B cell (primary cell): Measurements from ENCODE around the gene GPR152. TPM values are rescaled to one million over a fixed set of nuclear protein-coding genes. Genes with fewer than 3 reads are reported as not detected.

ENCODE experiments used
- ATAC-seq: fragments of 200-7000 bp; cut with Tn5 transposase; one replicate; pipeline ENCODE4 v1.10.0; 2021; ENCODE audit warnings: low read depth, mild to moderate bottlenecking, moderate number of reproducible peaks, moderate library complexity
- CTCF ChIA-PET: fragments of 350-600 bp; sonication (Branson Sonifier 250); formaldehyde crosslinking; loops from one replicate; lab custom pipeline; 2021; ENCODE audit warnings: antibody characterized with exemption, inconsistent platforms; lab: Charles Lee
- POLR2A ChIA-PET: fragments of 350-600 bp; sonication (Branson Sonifier 250); formaldehyde crosslinking; loops from one replicate; lab custom pipeline; 2021; ENCODE audit warnings: antibody characterized with exemption; lab: Charles Lee
- DNase-seq: peaks from one replicate; pipeline ENCODE4 v3.0.0; 2013
- H2AFZ ChIP-seq: 2 replicates; pipeline ENCODE4 v1.6.1; 2012; ENCODE audit warnings: mild to moderate bottlenecking, low read depth, low read length; ENCODE audit not compliant: insufficient read depth, poor library complexity, severe bottlenecking
- H3K27ac ChIP-seq, 2 donors: 1 replicate in 1 of 2; 2 replicates in 1 of 2; pipeline ENCODE4 v1.5.1; 2012 to 2013; ENCODE audit warnings: low read length in 2 of 2, mild to moderate bottlenecking in 2 of 2, moderate library complexity in 1 of 2
- H3K27me3 ChIP-seq, 4 experiments: fragments of 200-600 bp in 1 of 4; sonication (generic) in 1 of 4; replicated peaks in 1 of 4; 1 replicate in 2 of 4; 2 replicates in 2 of 4; pipeline versions ENCODE4 v1.6.1 to v1.7.0; 2013 to 2016; ENCODE audit warnings: low read length in 3 of 4, mild to moderate bottlenecking in 2 of 4, mixed read lengths in 1 of 4, moderate library complexity in 1 of 4; ENCODE audit not compliant: insufficient read depth in 4 of 4, control insufficient read depth in 3 of 4; ENCODE audit errors: control extremely low read depth in 1 of 4
- H3K36me3 ChIP-seq, 2 experiments: replicated peaks in 1 of 2; 1 replicate in 1 of 2; 2 replicates in 1 of 2; pipeline versions ENCODE4 v1.6.1 to v1.7.1; 2013; ENCODE audit warnings: low read length in 1 of 2; ENCODE audit not compliant: insufficient read depth in 2 of 2, control insufficient read depth in 1 of 2; ENCODE audit errors: control extremely low read depth in 1 of 2, extremely low read depth in 1 of 2
- H3K4me1 ChIP-seq, 2 donors: fragments of 200-600 bp in 1 of 2; sonication (generic) in 1 of 2; 1 replicate in 1 of 2; 2 replicates in 1 of 2; pipeline versions ENCODE4 v1.5.1 to v1.6.1; 2013 to 2017; ENCODE audit warnings: low read length in 2 of 2; ENCODE audit not compliant: control insufficient read depth in 2 of 2, insufficient read depth in 2 of 2
- H3K4me2 ChIP-seq: replicated peaks from 2 replicates; pipeline ENCODE3; 2012; ENCODE audit warnings: mild to moderate bottlenecking, low read depth, low read length; ENCODE audit not compliant: poor library complexity, severe bottlenecking
- H3K4me3 ChIP-seq, 5 experiments: fragments of 200-600 bp in 1 of 5; sonication (generic) in 1 of 5; 1 replicate in 3 of 5; 2 replicates in 2 of 5; pipeline versions ENCODE4 v1.5.1 to v1.7.0; 2011 to 2016; ENCODE audit warnings: low read length in 4 of 5, mild to moderate bottlenecking in 4 of 5, low read depth in 2 of 5, control low read depth in 1 of 5, moderate library complexity in 1 of 5; ENCODE audit not compliant: insufficient read depth in 1 of 5; ENCODE audit errors: control extremely low read depth in 1 of 5, extremely low read depth in 1 of 5
- H3K79me2 ChIP-seq: fragments of 200-600 bp; sonication (generic); one replicate; pipeline ENCODE4 v1.6.0; 2016; ENCODE audit warnings: low read length; ENCODE audit not compliant: control insufficient read depth, insufficient read depth
- H3K9ac ChIP-seq: fragments of 200-600 bp; sonication (generic); 2 replicates; pipeline ENCODE4 v1.6.1; 2017; ENCODE audit warnings: mild to moderate bottlenecking, low read length, moderate library complexity
- H3K9me3 ChIP-seq, 3 donors: one replicate each; pipeline versions ENCODE4 v1.6.1 to v1.7.1; 2013; ENCODE audit warnings: low read length in 2 of 3; ENCODE audit not compliant: control insufficient read depth in 2 of 3, insufficient read depth in 1 of 3; ENCODE audit errors: control extremely low read depth in 1 of 3
- H4K20me1 ChIP-seq: 2 replicates; pipeline ENCODE4 v1.6.0; 2012; ENCODE audit warnings: mild to moderate bottlenecking, low read length; ENCODE audit not compliant: insufficient read depth, control insufficient read depth, poor library complexity, severe bottlenecking
- H3K27ac Mint-ChIP-seq: one replicate; pipeline ENCODE4 v1.8.0; 2021; ENCODE audit warnings: mixed read lengths
- H3K27me3 Mint-ChIP-seq: one replicate; pipeline ENCODE4 v1.8.0; 2021; ENCODE audit warnings: mixed read lengths
- H3K4me1 Mint-ChIP-seq: one replicate; pipeline ENCODE4 v1.8.0; 2021; ENCODE audit warnings: mixed read lengths
- H3K4me3 Mint-ChIP-seq: one replicate; pipeline ENCODE4 v1.8.0; 2021; ENCODE audit warnings: mixed read lengths
- H3K9me3 Mint-ChIP-seq: one replicate; pipeline ENCODE4 v1.8.0; 2022; ENCODE audit warnings: mixed read lengths; ENCODE audit not compliant: insufficient read depth
- CTCF ChIP-seq: fragments of 200-600 bp; IDR thresholded peaks from one replicate; pipeline ENCODE4 v1.8.0; 2022; ENCODE audit warnings: antibody characterized with exemption, mild to moderate bottlenecking
- EZH2 ChIP-seq: IDR thresholded peaks from 2 replicates; pipeline ENCODE4 v1.6.1; 2012; ENCODE audit warnings: borderline replicate concordance, low read depth, mild to moderate bottlenecking, moderate library complexity, low read length; ENCODE audit not compliant: insufficient read depth, poor library complexity, severe bottlenecking
- WGBS: methylation state at CpG from one replicate; pipeline ENCODE4 v1.1.5; 2013; ENCODE audit warnings: missing lambda C conversion rate; ENCODE audit not compliant: insufficient coverage; 5-methylcytosine and 5-hydroxymethylcytosine counted together
- intact Hi-C: fragments of 100-400 bp; cut with micrococcal nuclease; formaldehyde crosslinking; loops from one replicate; pipeline ENCODE4 v1.10.0; 2022
- polyA plus RNA-seq: library from polyadenylated mRNA; depleted of rRNA; stranded (reverse); fragments of >200 nt; gene quantifications from 2 replicates; pipeline ENCODE4 v1.2.3, GENCODE V29; 2012
- total RNA-seq, 2 donors: library from RNA; stranded (reverse); fragments of 120-200 nt in 1 of 2; gene quantifications; 1 replicate in 1 of 2; 2 replicates in 1 of 2; pipeline versions ENCODE4 v1.2.3 to v1.2.4, GENCODE V29; 2013 to 2022

The GPR152 gene
- total and polyA plus RNA-seq, 2 donors (not counting 1 experiment from before 2014, with no cell fraction given), result 0.24 TPM; not detected in 1

GRCh38 chr11:67495234-67496005, 42.9 kb upstream of the GPR152 start:
- no peaks in the 10 kb centered on the region for H3K4me1 ChIP-seq
- no peak overlapping the region for H3K9ac ChIP-seq
- H3K27me3 Mint-ChIP-seq, result no peaks in the 10 kb centered on the region
- intact Hi-C loops, result no loop called here
- ATAC-seq, result no peak
- no peak overlapping the region for H2AFZ ChIP-seq
- no peaks in the 10 kb centered on the region for H3K9me3 ChIP-seq
- TF ChIP-seq EZH2, result no peak
- TF ChIP-seq CTCF, result no peak
- 95% methylated on average over 8 of the region's 16 CpGs for WGBS
- ChIA-PET CTCF (no interaction called here), POLR2A (interaction anchor here (0.6 kb wide), 1 partner anchor 20 kb away, joined by 7 read pairs; no protein-coding TSS in a partner anchor)
- H3K27ac ChIP-seq, result no peak overlapping the region
- peaks cover 4% of the 10 kb centered on the region for H3K79me2 ChIP-seq
- no peak for DNase-seq
- no peak overlapping the region for H3K27ac Mint-ChIP-seq
- no peaks in the 10 kb centered on the region for H3K9me3 Mint-ChIP-seq
- no peak overlapping the region for H3K4me2 ChIP-seq
- no peak overlapping the region for H3K4me3 ChIP-seq
- H3K36me3 ChIP-seq, result peaks cover 0 to 86% of the 10 kb centered on the region in 2 experiments
- H3K4me3 Mint-ChIP-seq, result no peak overlapping the region
- H4K20me1 ChIP-seq, result peaks cover 45% of the 10 kb centered on the region
- no peaks in the 10 kb centered on the region for H3K4me1 Mint-ChIP-seq
- no peaks in the 10 kb centered on the region for H3K27me3 ChIP-seq
